Testis (tissue), 2 donors: ENCODE measurements around the gene TACSTD2.

Experiments
- POLR2A ChIP-seq: fragments of 450-650 bp; IDR thresholded peaks from one replicate; pipeline ENCODE4 v1.6.1; 2017; ENCODE audit warnings: antibody characterized with exemption, mild to moderate bottlenecking, moderate library complexity
- TF ChIP-seq, protein P1 (sequence below), 3 experiments: fragments of 450-650 bp in 2 of 3; fragments of 200-600 bp in 1 of 3; sonication (generic) in 1 of 3; IDR thresholded peaks; one replicate each; pipeline ENCODE4 v1.5.1; 2016 to 2019; ENCODE audit warnings: antibody characterized with exemption in 3 of 3, mild to moderate bottlenecking in 2 of 3, moderate library complexity in 1 of 3

DNA sequence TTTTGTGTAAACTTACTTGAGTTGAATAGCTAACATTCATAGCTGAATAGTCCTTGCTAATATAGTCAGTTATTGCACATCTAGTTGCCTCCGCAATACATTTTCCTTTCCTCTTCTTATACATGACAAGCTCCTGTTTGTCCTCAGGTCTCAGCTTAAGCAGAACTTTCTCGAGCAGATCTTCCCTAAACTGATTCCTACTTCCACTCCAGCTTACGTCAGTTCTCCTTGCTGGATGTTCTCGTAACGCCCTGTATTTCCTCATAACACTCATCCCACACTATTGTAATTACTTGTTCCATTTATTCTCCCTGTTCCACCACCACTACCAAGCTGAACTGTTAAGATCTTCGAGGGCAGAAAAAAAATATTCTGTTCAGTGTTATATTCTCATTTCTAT is 15.4 kb downstream of the TACSTD2 start:
- TF ChIP-seq, protein P1, sequence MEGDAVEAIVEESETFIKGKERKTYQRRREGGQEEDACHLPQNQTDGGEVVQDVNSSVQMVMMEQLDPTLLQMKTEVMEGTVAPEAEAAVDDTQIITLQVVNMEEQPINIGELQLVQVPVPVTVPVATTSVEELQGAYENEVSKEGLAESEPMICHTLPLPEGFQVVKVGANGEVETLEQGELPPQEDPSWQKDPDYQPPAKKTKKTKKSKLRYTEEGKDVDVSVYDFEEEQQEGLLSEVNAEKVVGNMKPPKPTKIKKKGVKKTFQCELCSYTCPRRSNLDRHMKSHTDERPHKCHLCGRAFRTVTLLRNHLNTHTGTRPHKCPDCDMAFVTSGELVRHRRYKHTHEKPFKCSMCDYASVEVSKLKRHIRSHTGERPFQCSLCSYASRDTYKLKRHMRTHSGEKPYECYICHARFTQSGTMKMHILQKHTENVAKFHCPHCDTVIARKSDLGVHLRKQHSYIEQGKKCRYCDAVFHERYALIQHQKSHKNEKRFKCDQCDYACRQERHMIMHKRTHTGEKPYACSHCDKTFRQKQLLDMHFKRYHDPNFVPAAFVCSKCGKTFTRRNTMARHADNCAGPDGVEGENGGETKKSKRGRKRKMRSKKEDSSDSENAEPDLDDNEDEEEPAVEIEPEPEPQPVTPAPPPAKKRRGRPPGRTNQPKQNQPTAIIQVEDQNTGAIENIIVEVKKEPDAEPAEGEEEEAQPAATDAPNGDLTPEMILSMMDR (IDR thresholded peaks at IDR 0.05): no peak
- TF ChIP-seq POLR2A: no peak
